HG03103 (cell line): ENCODE measurements around the gene ALG1L2.
"Not testable (repeated sequence)": the region's sequence is repeated elsewhere in the genome, so short reads cannot be mapped to it uniquely, and the experiment has no call there.

Experiments used
- ATAC-seq: cut with Tn5 transposase; IDR thresholded peaks from one replicate; pipeline ENCODE4 v1.9.1; 2021; ENCODE audit warnings: low read depth; ENCODE audit not compliant: unreplicated experiment

Gene ALG1L2

GRCh38 chr3:130120291-130120690 lies 38.7 kb downstream of the ALG1L2 start:
- ATAC-seq: not testable (repeated sequence)

GRCh38 chr3:130122891-130123775 lies 41.5 kb downstream of the ALG1L2 start:
- ATAC-seq: not testable (repeated sequence)

GRCh38 chr3:130125406-130125805 lies 43.8 kb downstream of the ALG1L2 start:
- not testable (repeated sequence) for ATAC-seq

GRCh38 chr3:130136337-130136736 lies 54.7 kb downstream of the ALG1L2 start:
- not testable (repeated sequence) for ATAC-seq

GRCh38 chr3:130137685-130138084 lies 56.1 kb downstream of the ALG1L2 start:
- not testable (repeated sequence) for ATAC-seq

DNA sequence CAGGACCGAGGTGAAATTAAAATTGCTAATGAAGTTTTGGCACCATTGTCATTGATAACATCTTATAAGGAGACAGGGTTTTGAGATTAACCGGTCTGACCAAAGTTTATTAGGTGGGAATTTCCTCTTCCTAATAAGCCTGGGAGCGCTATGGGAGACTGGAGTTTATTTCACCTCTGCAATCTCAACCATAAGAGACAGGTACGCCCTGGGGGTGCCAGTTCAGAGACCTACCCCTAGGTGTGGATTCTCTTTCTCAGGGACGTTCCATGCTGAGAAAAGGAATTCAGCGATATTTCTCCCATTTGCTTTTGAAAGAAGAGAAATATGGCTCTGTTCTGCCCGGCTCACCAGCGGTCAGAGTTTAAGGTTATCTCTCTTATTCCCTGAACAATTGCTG lies 57.4 kb downstream of the ALG1L2 start:
- not testable (repeated sequence) for ATAC-seq

DNA sequence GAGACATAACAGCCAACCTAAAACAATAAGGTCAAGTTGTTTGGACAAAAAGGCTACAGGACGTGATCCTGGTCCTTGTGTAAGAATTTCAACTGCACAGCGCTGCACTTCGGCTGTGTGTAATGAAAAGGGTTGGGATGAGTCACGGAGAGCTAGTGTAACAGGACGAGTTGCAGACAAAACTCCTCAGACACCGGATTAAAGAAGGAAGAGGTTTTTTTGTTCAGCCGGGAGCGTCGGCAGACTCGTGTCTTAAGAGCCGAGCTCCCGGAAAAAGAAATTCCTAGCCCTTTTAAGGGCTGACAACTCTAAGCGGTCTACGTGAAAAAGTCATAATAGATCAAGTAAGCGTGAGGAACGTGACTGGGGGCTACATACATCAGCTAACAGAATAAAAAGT lies 59.1 kb downstream of the ALG1L2 start:
- not testable (repeated sequence) for ATAC-seq

DNA sequence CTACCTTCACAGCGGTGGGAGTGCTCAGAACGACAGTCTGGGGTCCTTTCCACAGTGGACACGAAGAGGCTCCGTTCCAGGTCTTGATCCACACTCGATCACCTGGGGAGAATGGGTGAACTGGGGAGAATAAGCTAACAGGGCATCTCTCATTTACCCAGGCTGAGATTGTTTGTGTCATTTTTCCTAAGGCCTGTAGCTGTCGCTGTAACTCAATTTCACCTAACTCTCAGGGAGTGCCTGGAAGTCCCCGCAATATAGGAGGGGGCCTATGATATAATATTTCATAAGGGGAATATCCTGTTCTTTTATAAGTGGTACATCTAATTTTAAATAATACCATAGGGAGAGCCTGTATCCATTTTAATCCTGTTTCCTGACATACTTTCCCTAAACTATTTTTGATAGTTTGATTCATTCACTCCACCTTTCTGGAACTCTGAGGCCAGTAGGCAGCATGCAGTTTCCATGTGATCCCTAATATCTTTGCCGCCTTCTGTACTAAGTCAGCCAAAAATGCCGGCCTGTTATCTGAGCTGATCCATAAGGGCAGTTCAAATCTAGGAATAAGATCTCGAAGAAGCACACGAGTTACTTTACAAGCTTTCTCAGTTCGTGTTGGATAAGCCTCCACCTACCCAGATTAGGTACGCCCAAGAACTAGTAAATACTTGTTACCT lies 62.2 kb downstream of the ALG1L2 start:
- not testable (repeated sequence) for ATAC-seq

DNA sequence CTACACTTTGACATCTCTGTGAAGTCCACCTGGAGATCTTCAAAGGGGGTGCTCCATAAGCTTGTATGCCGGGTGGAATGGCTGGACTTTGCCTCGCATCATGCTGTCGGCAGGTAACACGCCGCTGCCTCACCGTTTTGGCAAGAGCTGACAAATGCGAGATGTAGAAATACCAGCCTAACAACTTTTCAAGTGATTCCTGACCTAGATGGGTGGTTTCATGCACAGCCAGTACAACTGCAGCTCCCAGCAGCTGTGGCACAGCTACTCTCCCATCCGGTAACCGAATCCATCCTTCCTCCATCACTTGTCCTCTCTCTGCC lies 62.7 kb downstream of the ALG1L2 start:
- not testable (repeated sequence) for ATAC-seq

DNA sequence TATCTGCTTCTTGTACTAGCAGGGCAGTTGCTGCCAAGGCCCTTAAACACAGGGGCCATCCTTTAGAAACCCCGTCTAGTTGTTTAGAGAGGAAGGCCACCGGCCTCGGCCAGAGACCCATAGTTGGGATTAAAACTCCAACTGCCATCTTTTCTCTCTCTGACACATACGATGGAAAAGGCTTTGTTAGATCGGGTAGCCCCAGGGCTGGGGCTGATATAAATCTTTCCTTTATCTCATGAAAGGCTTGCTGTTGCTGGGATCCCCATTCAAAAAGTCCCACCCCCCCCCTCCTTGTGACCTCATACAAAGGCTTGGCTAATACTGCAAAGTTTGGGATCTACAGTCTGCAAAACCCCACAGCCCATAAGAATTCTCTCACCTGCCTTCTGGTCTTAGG lies 63.8 kb downstream of the ALG1L2 start:
- ATAC-seq: not testable (repeated sequence)

GRCh38 chr3:130146465-130146864 lies 64.8 kb downstream of the ALG1L2 start:
- ATAC-seq: not testable (repeated sequence)
